CD4-positive, alpha-beta T cell treated with Interleukin-17A for 1 hour (primary cell): ENCODE measurements around the gene RALGPS1.

Source experiments
- DNase-seq: peaks from one replicate; pipeline ENCODE4 v3.0.0-alpha.2; 2020

Gene RALGPS1

GRCh38 chr9:127106466-127106855 lies 191.9 kb downstream of the RALGPS1 start:
- DNase-seq = no peak

DNA sequence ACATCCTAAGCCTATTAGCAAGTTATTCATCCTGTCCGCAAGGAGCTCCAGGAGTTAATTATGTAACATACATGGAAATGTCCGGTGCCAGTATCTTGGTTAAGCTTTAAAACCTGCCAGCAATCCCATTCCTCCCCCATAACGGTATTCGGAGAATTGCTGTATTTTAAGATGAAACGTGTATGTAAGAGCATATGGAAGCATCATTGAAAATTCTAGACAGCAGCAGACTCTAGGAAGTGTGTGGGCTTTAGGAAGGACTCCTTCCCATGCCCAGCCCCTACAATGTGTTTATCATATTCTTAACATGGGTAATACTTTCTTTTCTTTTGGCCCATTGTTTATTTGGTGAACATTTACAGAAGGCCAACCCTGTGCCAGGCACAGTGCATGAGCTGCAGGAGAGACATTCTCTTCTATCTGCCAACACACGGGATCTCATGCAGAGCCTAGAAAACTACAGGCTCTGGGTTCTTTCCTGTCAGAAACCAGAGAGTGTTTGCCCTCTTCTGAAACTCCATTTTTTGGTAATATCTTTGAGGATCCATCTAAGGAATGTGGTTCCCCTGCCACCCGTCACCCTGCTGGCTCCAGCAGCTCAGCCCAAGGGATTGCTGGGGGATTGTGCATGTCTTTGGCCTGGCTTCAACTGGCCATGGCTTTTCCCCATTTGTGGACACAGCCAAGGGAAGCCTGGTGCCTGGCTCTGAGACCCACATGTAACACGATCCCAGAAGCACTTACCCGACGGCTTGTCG lies 192.8 kb downstream of the RALGPS1 start:
- DNase-seq = no peak

GRCh38 chr9:127107929-127108876 lies 193.6 kb downstream of the RALGPS1 start:
- DNase-seq = no peak

DNA sequence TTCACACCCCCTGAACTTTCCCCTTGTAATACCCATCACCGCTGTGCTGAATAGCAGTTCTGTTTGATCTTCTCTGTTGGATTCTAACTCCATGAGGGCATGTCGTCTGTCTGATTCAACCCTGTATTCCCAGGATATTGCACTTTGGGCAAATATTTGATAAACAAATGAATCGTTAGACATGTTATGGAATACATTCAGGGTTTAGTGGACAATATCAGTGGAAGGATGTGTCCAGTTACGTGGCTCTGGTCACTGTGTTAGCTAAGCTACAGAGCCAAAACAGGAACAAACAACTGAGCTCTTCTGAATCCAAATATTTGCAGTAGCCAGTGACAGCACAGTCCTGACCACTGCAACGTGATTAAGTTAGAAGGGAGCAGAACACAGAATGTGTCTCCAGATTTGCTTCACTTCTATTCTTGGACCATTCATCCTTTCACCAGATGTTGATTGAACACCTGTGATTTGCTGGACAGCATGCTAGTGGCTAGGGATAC lies 194.7 kb downstream of the RALGPS1 start:
- no peak for DNase-seq

DNA sequence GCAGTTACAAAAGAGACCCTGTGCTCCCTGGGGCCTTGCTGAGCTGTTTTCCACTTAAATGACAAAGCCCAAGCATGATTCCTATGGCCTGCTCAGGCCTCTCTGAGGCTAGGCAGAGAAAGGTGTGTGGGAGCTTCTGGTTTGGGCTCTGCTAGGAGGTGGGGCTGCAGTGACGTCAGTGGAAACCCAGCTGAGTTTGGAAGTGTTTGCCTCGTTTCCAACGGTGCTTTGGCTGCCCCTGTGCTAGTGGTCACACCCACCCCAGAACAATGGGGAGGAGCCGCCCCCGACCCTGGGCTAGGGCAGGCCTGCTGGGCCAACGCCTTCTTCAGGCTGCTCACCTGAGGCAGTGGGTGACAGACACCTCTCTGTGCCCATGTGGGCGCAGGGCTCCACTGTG lies 197.5 kb downstream of the RALGPS1 start:
- DNase-seq = no peak

- no peak for DNase-seq
These were observed 198.2 kb downstream of the RALGPS1 start for GRCh38 chr9:127112735-127113161.

- no peak for DNase-seq
These were observed 198.8 kb downstream of the RALGPS1 start for GRCh38 chr9:127113191-127113972.

- no peak for DNase-seq
These were observed 200.0 kb downstream of the RALGPS1 start for GRCh38 chr9:127114606-127115005.

- no peak for DNase-seq
These were observed 201.6 kb downstream of the RALGPS1 start for GRCh38 chr9:127116088-127116726.

DNA sequence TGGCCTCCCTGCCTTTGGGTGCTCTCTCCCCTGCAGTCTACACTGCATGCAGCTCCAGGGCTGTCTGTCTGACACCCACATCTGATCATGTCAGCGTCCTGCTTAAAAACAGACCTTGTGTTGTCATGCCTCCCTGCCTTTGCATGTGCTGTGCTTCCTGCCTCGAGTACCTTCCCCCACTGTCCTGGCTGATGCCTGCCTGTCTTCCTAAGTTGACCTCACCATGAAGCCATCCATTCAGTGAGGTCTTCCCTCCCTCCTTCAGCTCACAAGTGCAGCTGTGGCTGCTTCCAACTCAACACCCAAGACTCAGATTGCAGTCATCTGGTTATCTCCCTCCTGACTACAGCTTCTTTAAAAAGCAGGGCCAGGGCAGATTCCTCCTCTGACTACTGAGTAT lies 202.4 kb downstream of the RALGPS1 start:
- DNase-seq = no peak

- no peak for DNase-seq
These were observed 203.2 kb downstream of the RALGPS1 start for GRCh38 chr9:127117801-127118200.

- DNase-seq = no peak
These were observed 204.2 kb downstream of the RALGPS1 start for GRCh38 chr9:127118597-127119319.

GRCh38 chr9:127119320-127119709 lies 204.7 kb downstream of the RALGPS1 start:
- no peak for DNase-seq

- no peak for DNase-seq
These were observed 207.1 kb downstream of the RALGPS1 start for GRCh38 chr9:127121628-127122175.

- DNase-seq = no peak
These were observed 207.8 kb downstream of the RALGPS1 start, which contains the start of gene ANGPTL2 for GRCh38 chr9:127122176-127123063. ANGPTL2 (minus strand) TSS chr9:127122635; CDS start chr9:127108731, 13,904 bp downstream.

- DNase-seq = no peak
These were observed 208.7 kb downstream of the RALGPS1 start for GRCh38 chr9:127123064-127123890.

GRCh38 chr9:127124111-127124531 lies 209.5 kb downstream of the RALGPS1 start:
- DNase-seq = no peak

DNA sequence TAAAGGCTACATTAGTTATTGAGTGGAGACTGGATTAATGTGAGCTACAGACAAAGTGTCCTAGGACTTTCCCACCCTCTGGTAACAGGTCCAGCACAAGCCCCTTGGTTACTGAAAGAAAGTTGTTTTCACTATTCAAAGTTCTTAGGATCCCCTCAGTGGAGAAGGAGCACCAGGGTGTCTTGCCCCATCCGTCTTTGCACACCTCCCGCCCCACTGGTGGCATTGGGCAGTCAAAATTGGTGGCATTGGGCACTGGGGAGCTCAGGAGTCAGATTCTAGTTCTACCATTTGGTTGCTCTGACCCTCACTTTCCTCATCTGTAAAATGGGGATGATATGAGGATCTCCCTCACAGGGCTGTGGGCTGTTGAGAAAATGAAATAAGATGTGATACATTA lies 210.2 kb downstream of the RALGPS1 start:
- no peak for DNase-seq

DNA sequence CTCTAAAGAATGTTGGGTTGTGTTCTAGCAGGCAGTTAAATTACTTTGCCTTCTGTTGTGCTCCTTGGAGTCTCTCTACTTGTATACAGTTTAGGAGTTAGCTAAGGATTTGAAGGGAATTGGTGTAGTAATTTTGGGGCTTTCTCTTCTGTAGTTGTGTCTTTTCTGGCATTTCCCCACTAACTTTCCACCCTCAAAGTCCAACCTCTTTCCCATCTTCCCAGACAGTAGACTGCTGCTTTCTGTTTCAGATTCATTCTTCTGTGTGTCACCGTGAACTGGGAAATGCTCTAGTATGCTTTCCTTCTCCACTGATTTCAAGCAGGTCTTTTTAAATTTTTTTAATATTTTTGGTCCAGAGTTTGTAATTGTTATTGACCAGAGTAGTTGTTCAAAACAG lies 212.4 kb downstream of the RALGPS1 start:
- no peak for DNase-seq
